C4-2B (cell line): ENCODE data around the gene PLK5.
"Not testable (repeated sequence)": the region's sequence is repeated elsewhere in the genome, so short reads cannot be mapped to it uniquely, and the experiment has no call there.

Experiments used
- H3K27ac ChIP-seq: fragments of 450-650 bp; 2 replicates; pipeline ENCODE4 v1.5.1; 2017
- ZFX ChIP-seq: fragments of 450-650 bp; IDR thresholded peaks from 2 replicates; pipeline ENCODE4 v1.6.1; 2017
- TF ChIP-seq, protein P1 (sequence below): fragments of 450-650 bp; conservative IDR thresholded peaks from 2 replicates; pipeline ENCODE4 v1.5.1; 2017; ENCODE audit warnings: mild to moderate bottlenecking

PLK5 gene

DNA sequence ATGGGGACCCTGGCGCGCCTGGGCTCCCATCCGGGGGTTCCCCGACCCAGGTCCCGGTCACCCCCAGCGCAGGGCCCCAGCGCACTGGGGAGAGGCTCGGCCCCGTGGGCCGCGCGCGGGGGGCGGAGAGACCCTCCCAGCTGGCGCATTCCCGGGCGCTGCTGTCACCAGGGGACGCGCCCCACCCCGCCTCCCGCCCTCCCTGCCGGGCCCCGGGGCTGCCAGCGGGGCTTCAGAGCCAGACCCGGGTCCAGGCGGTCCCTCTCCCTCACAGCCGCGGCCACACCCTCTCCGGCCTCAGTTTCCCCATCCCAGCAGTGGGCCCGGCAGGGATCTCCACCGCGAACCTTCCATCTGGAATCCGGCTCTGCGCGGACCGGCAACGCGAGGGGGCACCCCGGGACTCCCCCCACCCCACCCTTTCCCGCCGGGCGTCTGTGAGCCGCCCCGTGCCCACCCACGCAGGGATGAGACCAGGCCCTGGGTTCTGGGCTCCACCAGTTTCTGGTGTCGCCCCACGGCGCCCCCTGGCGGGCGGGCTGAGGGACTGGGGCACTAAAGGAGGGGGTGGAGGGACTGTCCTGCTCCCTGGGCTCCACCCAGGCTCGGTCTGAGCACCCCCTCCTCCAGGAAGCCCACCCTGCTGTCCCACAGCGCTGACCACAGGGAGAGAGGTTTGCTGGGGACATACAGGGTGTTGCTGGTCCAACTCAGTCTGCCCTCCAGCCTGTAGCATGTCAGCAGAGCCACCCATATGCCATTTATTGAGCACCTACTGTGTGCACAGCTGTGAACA is 10.2 kb upstream of the PLK5 start:
- TF ChIP-seq, protein P1, sequence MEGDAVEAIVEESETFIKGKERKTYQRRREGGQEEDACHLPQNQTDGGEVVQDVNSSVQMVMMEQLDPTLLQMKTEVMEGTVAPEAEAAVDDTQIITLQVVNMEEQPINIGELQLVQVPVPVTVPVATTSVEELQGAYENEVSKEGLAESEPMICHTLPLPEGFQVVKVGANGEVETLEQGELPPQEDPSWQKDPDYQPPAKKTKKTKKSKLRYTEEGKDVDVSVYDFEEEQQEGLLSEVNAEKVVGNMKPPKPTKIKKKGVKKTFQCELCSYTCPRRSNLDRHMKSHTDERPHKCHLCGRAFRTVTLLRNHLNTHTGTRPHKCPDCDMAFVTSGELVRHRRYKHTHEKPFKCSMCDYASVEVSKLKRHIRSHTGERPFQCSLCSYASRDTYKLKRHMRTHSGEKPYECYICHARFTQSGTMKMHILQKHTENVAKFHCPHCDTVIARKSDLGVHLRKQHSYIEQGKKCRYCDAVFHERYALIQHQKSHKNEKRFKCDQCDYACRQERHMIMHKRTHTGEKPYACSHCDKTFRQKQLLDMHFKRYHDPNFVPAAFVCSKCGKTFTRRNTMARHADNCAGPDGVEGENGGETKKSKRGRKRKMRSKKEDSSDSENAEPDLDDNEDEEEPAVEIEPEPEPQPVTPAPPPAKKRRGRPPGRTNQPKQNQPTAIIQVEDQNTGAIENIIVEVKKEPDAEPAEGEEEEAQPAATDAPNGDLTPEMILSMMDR, result peak; percentile 76
- TF ChIP-seq ZFX, result no peak
- H3K27ac ChIP-seq, result no peak overlapping the region

GRCh38 chr19:1514295-1514661 is 9.6 kb upstream of the PLK5 start:
- TF ChIP-seq ZFX, result no peak
- TF ChIP-seq, protein P1, result no peak
- H3K27ac ChIP-seq, result no peak overlapping the region

DNA sequence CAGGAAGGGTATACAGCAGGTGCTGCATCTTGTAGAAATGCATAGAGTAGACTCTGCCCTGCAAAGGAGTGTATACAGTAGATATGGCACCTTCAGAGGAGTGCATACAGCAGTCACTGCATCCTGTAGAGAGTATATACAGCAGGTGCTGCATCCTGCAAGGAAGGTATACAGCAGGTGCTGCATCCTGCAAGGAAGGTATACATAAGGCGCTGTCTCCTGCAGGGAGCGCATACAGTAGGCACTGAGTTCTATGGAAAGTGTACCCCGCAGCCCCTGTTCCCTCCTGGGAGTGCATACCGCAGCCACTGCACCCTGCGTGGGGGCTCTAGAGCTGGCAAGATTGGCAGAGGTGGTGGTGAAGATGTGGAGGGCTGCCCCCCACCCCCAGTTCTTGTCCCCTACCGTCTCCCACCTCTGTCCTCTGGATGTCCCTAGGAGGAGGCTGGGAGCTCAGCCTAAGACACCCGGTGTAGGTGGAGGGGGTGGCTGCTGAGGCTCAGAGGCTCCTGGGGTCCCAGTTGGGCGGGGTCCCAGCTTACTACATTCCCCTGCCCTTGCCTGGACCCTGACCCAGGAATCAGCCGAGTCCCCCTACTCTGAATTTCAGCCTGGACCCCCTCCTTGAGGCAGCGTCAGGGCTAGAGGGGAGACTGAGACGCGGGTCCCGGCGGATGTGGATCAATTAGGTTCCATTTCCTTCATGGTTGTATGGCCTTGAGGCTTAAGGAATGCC is 8.7 kb upstream of the PLK5 start:
- no peak overlapping the region for H3K27ac ChIP-seq
- TF ChIP-seq, protein P1, result no peak
- no peak for TF ChIP-seq ZFX

DNA sequence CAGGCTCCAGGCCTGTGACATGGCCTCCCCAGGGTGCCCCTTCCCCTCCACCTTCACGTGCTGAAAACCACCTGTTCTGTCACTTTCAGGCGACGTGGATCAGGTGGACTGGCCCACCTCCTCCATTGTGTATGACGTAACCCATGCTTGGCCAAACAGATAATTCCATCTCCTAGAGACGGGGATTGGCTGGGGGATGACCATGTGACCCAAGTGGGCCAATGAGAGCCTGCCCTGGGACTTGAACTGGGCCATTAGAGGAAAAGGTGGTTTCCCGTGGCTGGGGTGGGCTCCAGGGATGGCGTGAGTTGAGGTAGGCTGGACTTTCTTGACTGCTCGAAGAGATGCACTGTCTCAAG is 7.5 kb upstream of the PLK5 start:
- TF ChIP-seq ZFX, result no peak
- TF ChIP-seq, protein P1, result no peak
- H3K27ac ChIP-seq, result no peak overlapping the region

GRCh38 chr19:1518471-1518870 is 5.4 kb upstream of the PLK5 start:
- no peak for TF ChIP-seq ZFX
- TF ChIP-seq, protein P1, result no peak
- no peak overlapping the region for H3K27ac ChIP-seq

- H3K27ac ChIP-seq, result not testable (repeated sequence)
Measured at GRCh38 chr19:1519802-1520201, 4.1 kb upstream of the PLK5 start.

GRCh38 chr19:1520203-1520780 is 3.6 kb upstream of the PLK5 start:
- H3K27ac ChIP-seq, result no peak overlapping the region
- TF ChIP-seq ZFX, result no peak
- TF ChIP-seq, protein P1, result no peak
